ENCODE results near the gene TMEM184B. TPM values are rescaled to one million over a fixed set of nuclear protein-coding genes. Genes with fewer than 3 reads are reported as not detected.

TMEM184B gene
- total and polyA plus RNA-seq, 9 donors: 15.3 to 48.3 (median 38.2) TPM

GRCh38 chr22:38303974-38304373, 31.2 kb upstream of the TMEM184B start:
- H3K4me1 ChIP-seq (ENCODE audit: insufficient read depth): peaks cover 20% of the 10 kb centered on the region
- TF ChIP-seq EP300 (IDR thresholded peaks at IDR 0.05) (no peak), POLR2A (IDR thresholded peaks at IDR 0.05) (no peak), CTCF (IDR thresholded peaks at IDR 0.05) (no peak)
- no peak for DNase-seq
- no peaks in the 10 kb centered on the region for H3K36me3 ChIP-seq
- H3K9me3 ChIP-seq: no peaks in the 10 kb centered on the region
- H3K27ac ChIP-seq: no peak overlapping the region
- WGBS, 3 donors: 82 to 89% (median 83%) methylated on average over 5 of the region's 5 CpGs
- H3K4me3 ChIP-seq: no peak overlapping the region
- H3K27me3 ChIP-seq: no peaks in the 10 kb centered on the region
- intact Hi-C loops (cut with DNase I): no loop called here

- no peak for DNase-seq
- no peak for TF ChIP-seq POLR2A (IDR thresholded peaks at IDR 0.05)
- TF ChIP-seq EP300 (IDR thresholded peaks at IDR 0.05): no peak
- no peak for TF ChIP-seq CTCF (IDR thresholded peaks at IDR 0.05)
- WGBS, 3 donors: 86 to 94% (median 91%) methylated on average over 19 of the region's 19 CpGs
- H3K4me3 ChIP-seq: no peak overlapping the region
- peaks cover 16% of the 10 kb centered on the region for H3K4me1 ChIP-seq (ENCODE audit: insufficient read depth)
- intact Hi-C loops (cut with DNase I): no loop called here
- no peak overlapping the region for H3K27ac ChIP-seq
- H3K27me3 ChIP-seq: no peaks in the 10 kb centered on the region
- H3K9me3 ChIP-seq: no peaks in the 10 kb centered on the region
- no peaks in the 10 kb centered on the region for H3K36me3 ChIP-seq
These were observed 30.1 kb upstream of the TMEM184B start for GRCh38 chr22:38302906-38303305.

- peaks cover 15% of the 10 kb centered on the region for H3K4me1 ChIP-seq (ENCODE audit: insufficient read depth)
- TF ChIP-seq CTCF (IDR thresholded peaks at IDR 0.05) (no peak), POLR2A (IDR thresholded peaks at IDR 0.05) (no peak)
- H3K27ac ChIP-seq: no peak overlapping the region
- no peaks in the 10 kb centered on the region for H3K27me3 ChIP-seq
- no peak for DNase-seq
- no peak overlapping the region for H3K4me3 ChIP-seq
- 72 to 79% (median 77%) methylated on average over 3 of the region's 3 CpGs for WGBS, 3 donors
- H3K9me3 ChIP-seq: no peaks in the 10 kb centered on the region
- no peaks in the 10 kb centered on the region for H3K36me3 ChIP-seq
- intact Hi-C loops (cut with DNase I): no loop called here
These were observed 28.1 kb upstream of the TMEM184B start for GRCh38 chr22:38300946-38301345.

GRCh38 chr22:38300197-38300945, 27.6 kb upstream of the TMEM184B start:
- no peak overlapping the region for H3K4me3 ChIP-seq
- no peak for DNase-seq
- TF ChIP-seq POLR2A (IDR thresholded peaks at IDR 0.05) (no peak), EP300 (IDR thresholded peaks at IDR 0.05) (no peak), CTCF (IDR thresholded peaks at IDR 0.05) (no peak)
- H3K4me1 ChIP-seq (ENCODE audit: insufficient read depth): peaks cover 10% of the 10 kb centered on the region
- no peaks in the 10 kb centered on the region for H3K9me3 ChIP-seq
- intact Hi-C loops (cut with DNase I): no loop called here
- 81 to 87% (median 86%) methylated on average over 26 of the region's 26 CpGs for WGBS, 3 donors
- H3K27me3 ChIP-seq: no peaks in the 10 kb centered on the region
- H3K36me3 ChIP-seq: no peaks in the 10 kb centered on the region
- no peak overlapping the region for H3K27ac ChIP-seq

Data from ovary (tissue), 9 donors.